Renal pelvis (tissue), 4 donors: Measurements from ENCODE around the gene GBP5. TPM values are rescaled to one million over a fixed set of nuclear protein-coding genes. Genes with fewer than 3 reads are reported as not detected.
"Not testable (repeated sequence)": the region's sequence is repeated elsewhere in the genome, so short reads cannot be mapped to it uniquely, and the experiment has no call there.

Source experiments
- DNase-seq: peaks from one replicate; pipeline ENCODE4 v3.0.0-alpha.2; 2013
- polyA plus RNA-seq, 3 donors: library from polyadenylated mRNA; unstranded; fragments of 120-200 nt; gene quantifications; one replicate each; pipeline ENCODE4 v1.2.1, GENCODE V29; 2013; ENCODE audit not compliant: insufficient read length in 3 of 3

The GBP5 gene
- polyA plus RNA-seq, 3 donors: 0.27 to 0.52 (median 0.31) TPM

GRCh38 chr1:89284078-89284763, 11.6 kb upstream of the GBP5 start:
- not testable (repeated sequence) for DNase-seq

DNA sequence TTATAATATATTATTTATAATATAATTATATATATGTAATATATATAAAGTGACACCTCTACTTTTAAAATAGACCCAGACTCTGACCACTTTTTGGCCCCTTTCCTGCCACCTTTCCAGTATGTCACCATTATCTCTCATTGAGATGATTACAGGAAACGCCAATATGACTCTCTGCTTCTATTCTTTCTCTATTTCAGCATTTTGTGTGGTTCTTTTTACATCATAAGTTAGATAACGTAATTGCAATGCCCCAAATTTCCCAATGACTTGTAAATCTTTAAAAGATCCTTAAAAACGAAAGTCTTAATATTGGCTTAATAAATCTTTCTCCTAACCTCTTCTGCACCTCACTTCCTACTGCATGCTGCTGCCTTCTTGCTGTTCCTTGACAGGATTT, 8.1 kb upstream of the GBP5 start:
- no peak for DNase-seq

DNA sequence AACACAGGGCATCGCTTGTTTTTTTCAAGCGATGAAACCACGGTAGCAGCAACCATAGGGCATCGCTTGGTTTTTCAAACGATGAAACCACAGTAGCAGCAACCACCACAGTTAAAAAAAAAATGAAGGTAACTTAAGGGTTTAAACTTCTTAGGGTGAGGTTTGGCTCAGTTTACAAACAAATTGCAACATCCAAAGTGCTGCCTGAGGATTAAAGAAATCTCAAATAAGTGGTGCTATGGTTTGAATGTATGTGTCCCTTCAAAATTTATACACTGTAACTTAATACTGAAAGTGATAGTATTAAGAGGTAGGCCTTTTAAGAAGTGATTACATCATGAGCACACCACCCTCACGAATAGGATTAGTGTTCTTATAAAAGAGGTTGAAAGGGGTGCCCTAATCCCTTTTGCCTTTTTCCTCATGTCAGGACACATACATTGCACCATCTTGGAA, 6.4 kb upstream of the GBP5 start:
- DNase-seq: no peak

DNA sequence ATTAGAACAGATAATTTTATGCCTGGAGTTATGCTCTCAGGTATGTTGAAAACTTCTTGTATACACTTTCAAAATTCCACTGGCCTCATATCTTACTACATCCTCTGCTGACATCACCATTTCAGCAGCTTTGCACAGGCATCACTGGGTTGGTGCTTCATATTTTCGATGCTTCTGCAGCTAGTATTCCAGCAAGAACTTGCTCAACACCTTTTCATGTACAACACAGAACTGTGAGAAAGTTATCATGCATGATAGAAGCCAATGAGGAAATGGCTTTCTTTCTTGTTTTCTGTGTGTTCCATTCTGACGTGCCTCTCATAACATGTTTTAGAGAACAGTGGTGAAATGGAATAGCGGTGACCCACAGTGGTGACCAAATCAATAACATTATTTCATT, 5.1 kb upstream of the GBP5 start:
- DNase-seq: no peak

DNA sequence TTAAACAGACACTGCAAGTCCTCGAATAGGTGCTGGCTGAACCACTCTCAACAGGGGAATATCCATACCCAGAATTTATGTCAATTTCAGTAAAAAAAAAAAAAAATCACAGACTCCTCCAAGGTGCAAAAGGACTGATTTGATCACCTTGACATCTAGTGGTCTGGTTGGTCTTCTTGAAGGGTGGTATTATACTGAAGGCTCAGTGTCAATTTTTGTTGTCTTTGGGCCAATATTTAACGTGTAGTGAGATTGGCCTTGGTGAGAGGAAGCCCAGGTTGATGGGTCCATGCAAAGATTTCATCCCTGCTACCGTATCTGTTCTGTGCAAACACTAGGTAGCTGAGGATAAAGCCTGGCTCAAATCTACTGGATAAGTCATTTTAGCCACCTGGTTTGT, 4.0 kb upstream of the GBP5 start:
- no peak for DNase-seq

DNA sequence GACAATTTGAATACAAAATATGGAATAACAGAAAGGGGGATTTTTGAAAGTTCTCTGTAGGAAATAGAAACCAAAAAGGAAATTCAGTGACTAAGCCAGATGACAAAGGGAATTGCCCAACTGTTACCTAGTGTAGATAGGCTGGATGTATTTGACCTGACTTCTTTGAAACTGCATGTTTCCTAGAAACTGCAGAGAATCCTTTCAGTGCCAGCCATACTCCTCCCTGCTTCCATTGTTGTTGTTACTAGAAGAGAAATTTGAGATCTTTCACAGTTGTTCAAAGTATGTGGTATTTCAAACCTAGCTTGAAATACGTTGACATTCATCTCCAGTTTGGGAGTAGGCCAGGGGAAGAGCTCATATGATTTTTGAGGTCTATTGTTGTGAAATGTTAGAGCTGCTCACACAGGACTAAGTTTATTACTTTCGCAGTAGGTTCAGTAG, 1.8 kb upstream of the GBP5 start:
- DNase-seq: peak; percentile 24

DNA sequence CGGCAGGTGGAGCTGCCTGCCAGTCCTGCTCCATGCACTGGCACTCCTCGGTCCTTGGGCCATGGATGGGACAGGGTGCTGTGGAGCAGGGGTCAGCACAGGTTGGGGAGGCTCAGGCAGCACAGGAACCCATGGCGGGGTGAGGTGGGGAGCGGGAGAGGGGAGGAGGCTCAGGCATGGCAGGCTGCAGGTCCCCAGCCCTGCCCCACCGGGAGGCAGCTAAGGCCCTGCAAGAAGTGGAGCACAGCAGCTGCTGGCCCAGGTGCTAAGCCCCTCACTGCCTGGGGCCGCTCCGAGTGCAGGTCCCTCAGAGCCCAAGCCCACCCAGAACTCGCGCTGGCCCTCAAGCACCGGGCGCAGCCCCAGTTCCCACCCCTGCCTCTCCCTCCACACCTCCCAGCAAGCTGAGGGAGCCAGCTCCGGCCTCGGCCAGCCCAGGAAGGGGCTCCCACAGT, 691 bp upstream of the GBP5 start:
- no peak for DNase-seq

- DNase-seq: no peak
Measured at GRCh38 chr1:89271341-89272015, 1.2 kb downstream of the GBP5 start.

- DNase-seq: no peak
Measured at GRCh38 chr1:89270423-89270822, 2.2 kb downstream of the GBP5 start.

- no peak for DNase-seq
Measured at GRCh38 chr1:89269277-89269676, 3.4 kb downstream of the GBP5 start.

DNA sequence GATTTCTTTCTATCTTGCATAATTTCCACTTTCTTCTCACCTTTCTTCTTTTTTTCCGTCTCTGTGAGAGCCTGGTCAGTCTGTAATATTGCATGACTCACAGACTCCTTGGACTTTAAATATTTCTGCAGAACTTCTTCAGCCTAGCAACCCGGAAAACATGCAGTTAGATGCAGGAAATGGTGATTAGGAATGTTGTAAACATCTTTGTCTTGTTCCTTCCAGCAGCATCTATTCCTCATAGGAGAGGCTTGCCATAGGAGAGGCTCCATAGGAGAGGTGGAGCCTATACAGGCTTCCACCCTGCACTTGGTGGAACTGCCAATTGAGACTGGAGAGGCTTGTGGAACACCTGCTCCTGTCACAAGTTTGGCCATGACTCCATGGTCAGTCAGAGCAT, 10.0 kb downstream of the GBP5 start:
- no peak for DNase-seq

GRCh38 chr1:89261926-89262515, 10.6 kb downstream of the GBP5 start:
- no peak for DNase-seq

DNA sequence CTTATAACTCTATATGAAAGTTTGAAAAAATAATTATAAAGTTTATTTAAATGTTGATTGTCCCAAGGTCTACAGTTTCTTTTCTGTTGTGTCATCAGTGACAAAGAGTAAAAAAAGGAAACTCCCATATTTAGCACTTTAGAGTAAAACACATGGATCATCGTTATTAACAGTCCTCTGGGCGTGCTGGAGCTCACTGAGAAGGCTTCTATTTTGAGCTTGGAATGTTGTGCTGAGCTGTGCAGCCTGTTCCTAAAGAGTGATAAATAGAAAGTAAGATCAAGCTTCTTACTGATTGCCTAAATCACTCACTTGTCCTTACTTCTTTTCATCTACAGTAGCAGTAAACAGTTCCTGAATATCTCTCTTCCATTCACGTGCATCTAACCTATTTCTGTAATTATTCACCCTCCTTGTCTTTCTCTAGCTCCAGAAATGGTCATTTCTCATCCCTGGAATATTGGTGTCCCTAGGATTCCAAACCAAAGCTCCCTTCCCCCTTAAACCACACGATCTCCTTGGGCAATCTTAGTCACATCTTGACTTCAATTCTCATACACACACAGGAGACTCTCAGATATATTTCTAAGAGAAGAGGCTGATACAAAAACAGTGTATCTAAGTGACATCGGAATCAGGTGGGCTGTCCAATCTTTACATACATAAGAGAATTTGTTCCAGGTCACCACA, 11.9 kb downstream of the GBP5 start:
- DNase-seq: no peak

DNA sequence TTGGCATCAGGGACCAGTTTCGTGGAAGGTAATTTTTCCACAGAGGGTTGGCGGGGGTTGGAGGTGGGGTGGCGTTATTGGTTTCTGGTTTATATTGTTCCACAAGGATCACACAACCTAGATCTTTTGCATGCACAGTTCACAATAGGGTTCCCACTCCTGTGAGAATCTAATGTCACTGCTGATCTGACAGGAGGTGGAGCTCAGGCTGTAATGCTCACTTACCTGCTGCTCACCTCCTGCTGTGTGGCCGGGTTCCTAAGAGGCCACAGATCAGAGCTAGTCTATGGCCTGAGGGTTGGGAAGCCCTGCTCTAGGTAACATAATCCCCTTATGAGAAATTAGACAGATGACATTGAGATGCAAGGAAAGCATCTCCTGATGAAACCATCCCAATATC, 12.6 kb downstream of the GBP5 start:
- DNase-seq: no peak

GRCh38 chr1:89259283-89259971, 13.2 kb downstream of the GBP5 start:
- no peak for DNase-seq

GRCh38 chr1:89257041-89257440, 15.6 kb downstream of the GBP5 start:
- no peak for DNase-seq

GRCh38 chr1:89255581-89255980, 17.1 kb downstream of the GBP5 start:
- not testable (repeated sequence) for DNase-seq

DNA sequence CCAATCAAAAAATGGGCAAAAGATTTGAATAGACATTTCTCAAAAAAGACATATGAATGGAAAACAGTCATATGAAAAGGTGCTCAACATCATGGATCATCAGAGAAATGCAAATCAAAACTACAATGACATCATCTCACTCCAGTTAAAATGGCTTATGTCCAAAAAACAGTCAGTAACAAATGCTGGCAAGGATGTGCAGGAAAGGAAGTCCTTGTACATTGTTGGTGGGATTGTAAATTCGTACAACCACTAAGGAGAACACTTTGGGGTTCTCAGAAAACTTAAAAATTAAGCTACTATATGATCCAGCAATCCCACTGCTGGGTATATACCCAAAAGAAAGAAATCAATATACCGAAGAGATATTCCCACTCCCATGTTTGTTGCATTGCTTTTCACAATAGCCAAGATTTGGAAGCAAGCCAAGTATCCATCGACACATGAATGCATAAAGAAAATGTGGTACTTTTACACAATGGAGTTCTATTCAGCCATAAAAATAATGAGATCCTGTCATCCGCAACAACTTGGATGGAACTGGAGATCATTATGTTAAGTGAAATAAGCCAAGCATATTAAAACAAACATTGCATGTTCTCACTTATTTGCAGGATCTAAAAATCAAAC, 17.9 kb downstream of the GBP5 start:
- no peak for DNase-seq

DNA sequence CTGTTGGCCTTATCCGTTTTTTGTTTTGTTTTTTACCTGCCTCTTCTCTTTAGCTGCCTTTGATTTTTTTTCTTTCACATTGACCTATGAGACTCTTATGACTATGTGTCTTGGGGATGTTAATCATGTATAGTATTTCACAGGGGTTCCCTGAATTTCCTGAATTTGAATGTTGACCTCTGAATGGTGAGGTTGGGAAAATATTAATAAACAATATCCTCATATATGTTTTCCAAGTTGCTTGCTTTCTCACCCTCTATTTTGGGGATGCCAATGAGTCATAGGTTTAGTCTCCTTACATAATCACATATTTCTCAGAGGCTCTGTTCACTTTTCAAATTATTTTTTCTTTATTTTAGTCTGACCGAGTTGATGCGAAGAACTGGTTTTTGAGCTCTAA, 29.6 kb downstream of the GBP5 start:
- no peak for DNase-seq
